ENCODE data around the gene MIEN1.
"Not testable (repeated sequence)": the region's sequence is repeated elsewhere in the genome, so short reads cannot be mapped to it uniquely, and the experiment has no call there.

Gene MIEN1

DNA sequence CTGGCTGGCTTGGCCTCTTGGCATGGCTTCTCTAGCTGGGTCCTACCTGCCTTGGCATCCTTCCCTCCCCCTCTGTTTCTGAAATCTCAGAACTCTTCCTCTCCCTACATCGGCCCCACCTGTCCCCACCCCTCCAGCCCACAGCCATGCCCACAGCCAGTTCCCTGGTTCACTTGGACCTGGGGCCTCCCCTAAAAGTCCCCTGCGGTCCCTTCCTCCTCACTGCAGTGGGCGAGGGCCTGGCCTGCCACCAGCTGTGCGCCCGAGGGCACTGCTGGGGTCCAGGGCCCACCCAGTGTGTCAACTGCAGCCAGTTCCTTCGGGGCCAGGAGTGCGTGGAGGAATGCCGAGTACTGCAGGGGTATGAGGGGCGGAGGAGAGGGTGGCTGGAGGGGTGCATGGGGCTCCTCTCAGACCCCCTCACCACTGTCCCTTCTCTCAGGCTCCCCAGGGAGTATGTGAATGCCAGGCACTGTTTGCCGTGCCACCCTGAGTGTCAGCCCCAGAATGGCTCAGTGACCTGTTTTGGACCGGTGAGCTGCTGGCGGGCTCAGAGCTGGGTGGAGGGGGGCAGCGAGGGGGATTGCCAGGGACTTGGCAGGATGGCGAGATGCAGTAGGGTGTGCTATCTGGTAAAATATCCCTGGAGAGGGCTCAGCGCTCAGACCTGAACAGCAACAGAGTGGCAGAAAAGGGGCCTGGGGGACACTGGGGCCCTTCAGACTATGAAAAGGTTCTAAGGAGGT lies 14.1 kb downstream of the MIEN1 start:
- DNase-seq (ENCODE audit: low spot score), result no peak

DNA sequence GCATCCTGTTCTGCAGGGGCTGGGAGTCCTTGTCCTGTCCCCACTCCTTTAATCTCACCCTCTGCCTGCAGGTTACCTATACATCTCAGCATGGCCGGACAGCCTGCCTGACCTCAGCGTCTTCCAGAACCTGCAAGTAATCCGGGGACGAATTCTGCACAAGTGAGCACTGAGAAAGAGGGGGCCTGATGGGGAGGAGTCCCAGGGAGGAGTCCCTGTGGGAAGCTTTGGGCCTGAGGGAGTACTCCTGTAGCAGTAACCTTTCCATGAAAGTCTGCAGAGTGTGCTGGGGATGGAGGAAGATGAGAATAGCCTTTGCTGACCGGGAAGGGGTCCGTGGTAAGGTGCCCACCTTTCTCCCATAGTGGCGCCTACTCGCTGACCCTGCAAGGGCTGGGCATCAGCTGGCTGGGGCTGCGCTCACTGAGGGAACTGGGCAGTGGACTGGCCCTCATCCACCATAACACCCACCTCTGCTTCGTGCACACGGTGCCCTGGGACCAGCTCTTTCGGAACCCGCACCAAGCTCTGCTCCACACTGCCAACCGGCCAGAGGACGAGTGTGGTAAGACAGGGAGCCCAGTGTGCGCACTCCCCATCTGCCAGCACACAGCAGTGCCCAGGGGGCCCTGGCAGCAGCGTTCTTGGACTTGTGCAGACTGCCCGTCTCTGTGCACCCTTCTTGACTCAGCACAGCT lies 14.8 kb downstream of the MIEN1 start:
- DNase-seq (ENCODE audit: low spot score), result no peak

DNA sequence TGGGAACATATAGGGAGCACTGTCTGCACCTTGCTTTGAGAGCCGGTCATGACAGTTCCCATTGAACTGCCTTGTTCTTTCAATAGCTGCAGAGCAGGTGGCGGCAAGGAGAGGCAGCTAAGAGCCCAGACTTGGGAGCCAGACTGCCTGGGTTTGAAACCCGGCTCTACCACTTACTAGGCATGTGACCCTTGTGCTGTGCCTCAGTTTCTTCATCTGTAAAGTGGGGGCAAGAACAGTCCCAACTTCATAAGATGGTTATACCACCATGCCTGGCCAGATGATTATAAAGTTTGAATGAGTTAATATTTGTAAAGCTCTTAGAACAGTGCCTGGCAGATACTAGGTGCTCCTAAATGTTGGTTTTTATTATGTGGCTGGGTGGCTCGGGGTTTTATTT lies 16.1 kb downstream of the MIEN1 start:
- DNase-seq (ENCODE audit: low spot score), result no peak

DNA sequence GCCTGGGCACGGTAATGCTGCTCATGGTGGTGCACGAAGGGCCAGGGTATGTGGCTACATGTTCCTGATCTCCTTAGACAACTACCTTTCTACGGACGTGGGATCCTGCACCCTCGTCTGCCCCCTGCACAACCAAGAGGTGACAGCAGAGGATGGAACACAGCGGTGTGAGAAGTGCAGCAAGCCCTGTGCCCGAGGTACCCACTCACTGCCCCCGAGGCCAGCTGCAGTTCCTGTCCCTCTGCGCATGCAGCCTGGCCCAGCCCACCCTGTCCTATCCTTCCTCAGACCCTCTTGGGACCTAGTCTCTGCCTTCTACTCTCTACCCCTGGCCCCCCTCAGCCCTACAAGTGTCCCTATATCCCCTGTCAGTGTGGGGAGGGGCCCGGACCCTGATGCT lies 18.5 kb downstream of the MIEN1 start:
- DNase-seq (ENCODE audit: low spot score), result no peak

DNA sequence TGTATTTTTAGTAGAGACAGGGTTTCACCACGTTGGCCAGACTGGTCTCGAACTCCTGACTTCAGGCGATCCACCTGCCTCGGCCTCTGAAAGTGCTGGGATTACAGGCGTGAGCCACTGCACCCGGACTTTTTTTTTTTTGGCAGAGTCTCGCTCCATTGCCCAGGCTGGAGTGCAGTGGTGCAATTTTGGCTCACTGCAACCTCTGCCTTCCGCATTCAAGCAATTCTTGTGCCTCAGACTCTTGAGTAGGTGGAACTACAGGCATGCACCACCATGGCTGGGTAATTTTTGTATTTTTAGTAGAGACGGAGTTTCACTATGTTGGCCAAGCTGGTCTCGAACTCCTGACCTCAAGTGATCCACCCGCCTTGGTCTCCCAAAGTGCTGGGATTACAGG lies 19.3 kb downstream of the MIEN1 start:
- DNase-seq (ENCODE audit: low spot score), result not testable (repeated sequence)

DNA sequence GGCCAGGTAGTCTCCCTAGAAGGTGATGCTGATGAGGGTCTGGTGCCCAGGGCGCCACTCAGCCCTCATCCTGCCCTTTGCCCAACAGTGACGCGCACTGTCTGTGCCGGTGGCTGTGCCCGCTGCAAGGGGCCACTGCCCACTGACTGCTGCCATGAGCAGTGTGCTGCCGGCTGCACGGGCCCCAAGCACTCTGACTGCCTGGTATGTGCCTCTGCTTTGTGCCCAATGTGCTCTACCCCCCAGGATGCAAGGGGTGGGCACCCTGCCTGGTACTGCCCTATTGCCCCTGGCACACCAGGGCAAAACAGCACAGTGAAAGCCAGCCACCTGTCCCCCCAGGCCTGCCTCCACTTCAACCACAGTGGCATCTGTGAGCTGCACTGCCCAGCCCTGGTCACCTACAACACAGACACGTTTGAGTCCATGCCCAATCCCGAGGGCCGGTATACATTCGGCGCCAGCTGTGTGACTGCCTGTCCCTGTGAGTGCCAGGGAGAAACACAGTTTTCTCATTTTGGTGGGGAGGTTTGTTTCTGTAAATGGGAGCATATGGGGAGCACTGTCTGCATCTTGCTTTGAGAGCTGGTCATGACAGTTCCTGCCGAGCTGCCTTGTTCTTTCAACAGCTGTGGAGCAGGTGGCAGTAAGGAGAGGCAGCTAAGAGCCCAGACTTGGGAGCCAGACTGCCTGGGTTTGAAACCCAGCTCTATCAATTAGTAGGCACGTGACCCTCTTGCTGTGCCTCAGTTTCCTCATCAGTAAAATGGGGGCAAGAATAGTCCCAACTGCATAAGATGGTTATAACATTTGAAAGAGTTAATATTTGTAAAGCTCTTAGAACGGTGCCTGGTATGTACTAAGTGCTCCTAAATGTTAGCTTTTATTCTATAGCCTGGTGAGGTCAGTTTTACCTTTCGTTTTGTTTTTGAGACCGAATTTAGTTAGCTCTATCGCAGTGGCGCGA lies 20.1 kb downstream of the MIEN1 start:
- no peak for DNase-seq (ENCODE audit: low spot score)

DNA sequence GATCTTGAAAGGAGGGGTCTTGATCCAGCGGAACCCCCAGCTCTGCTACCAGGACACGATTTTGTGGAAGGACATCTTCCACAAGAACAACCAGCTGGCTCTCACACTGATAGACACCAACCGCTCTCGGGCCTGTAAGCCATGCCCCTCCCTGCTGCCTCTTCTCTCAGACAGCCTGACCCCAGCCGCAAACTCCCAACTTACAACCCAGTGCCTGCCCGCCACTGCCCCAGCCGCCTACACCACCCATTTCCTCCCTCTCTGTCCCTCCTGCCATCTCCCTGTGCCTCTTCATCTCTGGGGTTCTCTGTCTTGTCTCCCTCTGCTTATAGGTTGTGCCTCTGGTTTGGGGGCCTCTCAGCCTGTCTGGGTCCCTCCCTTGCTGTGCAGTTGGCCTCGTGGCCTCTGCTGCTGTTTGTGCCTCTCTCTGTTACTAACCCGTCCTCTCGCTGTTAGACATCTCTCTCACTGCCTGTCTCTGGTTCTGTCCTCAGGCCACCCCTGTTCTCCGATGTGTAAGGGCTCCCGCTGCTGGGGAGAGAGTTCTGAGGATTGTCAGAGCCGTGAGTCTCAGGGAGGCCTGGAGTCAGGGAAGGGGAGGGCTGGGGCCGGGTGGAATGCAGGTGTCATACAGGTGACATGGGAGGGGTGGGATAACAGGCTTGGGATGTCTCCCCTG lies 20.9 kb downstream of the MIEN1 start:
- DNase-seq (ENCODE audit: low spot score), result no peak

DNA sequence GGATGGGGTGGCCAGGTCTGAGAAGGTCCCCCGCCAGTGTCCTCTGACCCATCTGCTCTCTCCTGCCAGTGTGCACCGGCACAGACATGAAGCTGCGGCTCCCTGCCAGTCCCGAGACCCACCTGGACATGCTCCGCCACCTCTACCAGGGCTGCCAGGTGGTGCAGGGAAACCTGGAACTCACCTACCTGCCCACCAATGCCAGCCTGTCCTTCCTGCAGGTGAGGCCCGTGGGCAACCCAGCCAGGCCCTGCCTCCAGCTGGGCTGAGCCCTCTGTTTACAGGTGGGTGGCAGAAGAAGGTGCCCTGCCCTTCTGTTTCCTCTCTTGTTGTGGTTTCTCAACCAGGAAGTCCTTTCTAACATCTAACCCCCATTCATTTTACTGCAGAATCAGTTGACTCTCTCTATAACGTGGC lies 23.4 kb downstream of the MIEN1 start:
- DNase-seq (ENCODE audit: low spot score), result no peak

DNA sequence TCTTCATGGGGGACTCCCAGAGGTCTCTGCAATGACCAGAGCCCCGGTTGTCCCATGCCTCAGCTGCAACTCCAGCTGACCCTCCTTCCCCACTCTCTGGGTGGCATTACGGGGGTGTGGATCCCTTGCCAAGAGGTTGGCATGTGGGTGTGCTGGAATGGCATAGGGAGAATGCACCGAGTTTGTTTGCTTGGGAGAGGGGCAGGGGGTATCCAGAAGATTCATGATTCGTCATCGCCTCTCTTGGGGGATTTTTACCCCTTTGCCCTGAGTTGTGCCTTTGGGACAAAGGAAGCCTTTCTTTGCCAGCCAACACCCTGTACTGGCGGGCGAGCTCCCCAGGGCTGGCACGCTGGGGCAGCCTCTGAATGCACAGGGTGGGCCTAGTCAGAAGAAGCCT lies 23.9 kb downstream of the MIEN1 start:
- no peak for DNase-seq (ENCODE audit: low spot score)

DNA sequence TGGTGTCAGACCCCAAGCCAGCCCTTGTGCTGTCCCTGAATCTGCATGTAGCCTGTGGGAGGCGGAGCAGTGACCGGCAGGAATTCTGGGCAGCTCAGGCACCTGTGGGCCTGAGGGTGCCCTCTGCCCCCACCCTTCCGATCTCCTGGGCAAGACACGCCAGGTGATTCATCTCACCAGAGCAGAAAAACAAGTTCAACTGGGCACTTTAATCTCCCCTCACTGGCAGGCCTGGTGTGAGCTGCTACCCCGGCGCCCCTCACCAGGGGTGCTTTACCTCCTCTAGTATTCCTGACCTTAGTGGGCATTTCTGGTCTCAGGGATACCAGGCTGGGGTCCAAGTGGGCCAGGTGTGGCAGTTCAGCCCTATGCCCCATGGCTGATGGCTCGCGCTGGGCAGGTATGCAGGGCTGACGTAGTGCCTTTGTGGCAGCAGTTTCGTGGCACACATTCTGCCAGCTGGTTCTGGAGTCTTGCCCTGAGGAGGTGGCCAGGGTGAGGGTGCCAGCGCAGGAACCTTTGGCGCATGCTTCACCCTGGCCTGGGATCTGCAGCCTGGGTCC lies 24.5 kb downstream of the MIEN1 start:
- DNase-seq (ENCODE audit: low spot score), result no peak

DNA sequence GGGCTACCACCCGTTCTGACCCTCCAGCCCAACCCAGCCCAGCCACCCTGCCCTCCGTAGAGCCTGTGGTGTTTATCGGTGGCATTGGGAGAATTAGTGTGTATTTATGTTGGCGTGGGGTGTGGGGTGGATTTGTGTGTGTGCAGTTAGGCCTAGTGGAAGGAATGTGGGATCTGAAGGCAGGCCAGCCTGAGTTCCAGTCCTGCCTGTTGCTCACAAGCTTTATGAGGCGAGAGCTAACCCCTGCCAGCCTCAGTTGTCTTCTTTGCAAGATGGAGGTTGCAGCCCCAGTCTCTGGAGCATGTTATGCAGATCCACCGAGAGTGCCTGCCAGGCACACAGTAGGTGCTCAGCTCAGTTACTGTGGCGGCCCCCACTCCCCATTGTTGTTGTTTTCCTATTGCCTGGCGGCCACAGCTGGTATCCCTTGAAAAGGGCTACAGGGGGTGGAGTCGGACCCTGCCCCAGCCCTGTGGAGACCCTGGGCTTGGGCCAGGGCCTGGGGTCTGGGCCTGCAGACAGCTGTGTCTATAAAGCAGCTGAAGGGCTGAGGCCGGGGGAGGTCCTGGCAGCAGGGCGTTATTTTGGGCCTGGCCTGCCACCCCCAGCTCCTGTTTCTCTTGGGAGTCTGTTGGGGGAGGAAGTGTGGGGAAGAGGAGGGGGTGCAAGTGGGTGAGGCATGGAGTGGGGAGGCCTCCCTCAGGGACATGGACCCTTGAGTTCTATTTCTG lies 25.3 kb downstream of the MIEN1 start:
- DNase-seq (ENCODE audit: low spot score), result no peak

DNA sequence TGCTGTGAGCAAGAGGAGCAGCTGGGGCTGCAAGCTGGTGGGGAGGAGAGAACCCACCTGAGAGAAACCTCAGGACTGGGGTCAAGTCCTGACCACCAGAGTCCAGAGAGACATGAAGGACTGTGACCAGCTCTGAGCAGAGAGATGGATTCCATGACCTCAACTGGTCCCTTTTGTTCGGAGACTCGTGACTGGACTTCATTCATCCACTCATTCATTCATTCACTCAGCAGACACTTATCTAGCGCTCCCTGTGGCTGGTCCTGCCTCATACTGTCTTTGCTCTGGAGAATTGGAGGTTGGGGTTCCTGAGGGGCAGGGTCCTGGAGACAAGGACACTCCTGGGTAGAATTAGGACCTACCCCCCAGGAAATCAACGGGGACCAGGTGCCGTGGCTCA lies 26.4 kb downstream of the MIEN1 start:
- DNase-seq (ENCODE audit: low spot score), result no peak

DNA sequence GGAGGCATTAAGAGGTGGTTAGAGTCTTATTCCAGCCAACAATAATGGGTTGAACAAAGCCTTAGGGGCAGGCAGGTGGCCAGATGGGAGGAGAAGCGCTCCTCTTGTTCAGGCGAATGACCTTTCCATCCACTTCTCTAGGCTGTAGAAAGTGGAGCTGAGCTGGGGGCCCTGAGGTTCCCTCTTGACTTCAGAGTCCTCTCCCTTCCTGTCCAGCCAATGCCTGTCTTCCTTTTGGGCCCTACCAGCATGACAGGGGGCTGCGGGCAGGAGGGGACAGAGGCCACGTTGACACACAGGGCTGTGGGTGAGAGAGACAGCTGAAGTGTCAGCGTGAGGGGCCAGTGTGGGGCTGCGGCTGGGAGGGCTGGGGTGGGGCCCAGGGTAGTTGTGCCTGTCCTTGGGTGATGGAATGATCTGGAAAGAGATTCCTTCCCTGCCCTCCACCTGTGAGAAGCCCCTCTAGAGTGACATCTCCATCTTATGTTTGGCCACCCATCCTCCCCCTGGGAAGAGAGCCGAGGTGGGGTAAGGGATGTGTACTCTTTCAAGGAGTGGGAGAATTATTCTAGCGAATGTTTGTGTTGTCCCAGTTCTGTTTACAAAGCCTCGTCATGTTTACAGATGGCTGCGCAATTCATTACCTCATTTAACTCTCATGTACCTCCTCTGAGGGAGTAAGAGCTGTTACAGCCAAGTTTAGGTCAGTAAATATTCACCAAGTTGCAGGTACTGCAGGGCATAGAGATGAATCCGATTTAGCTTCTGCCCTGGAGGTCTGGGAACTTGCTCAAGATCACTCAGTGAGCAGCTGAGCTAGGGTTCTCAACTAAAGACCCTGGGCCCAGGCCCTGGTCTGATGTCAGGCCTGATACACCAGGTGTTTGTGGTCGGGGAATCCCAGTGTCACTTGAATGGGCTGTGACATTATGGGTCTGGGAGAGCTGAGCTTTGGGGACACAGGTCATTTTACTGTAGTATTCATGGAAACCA lies 27.1 kb downstream of the MIEN1 start:
- DNase-seq (ENCODE audit: low spot score), result no peak

DNA sequence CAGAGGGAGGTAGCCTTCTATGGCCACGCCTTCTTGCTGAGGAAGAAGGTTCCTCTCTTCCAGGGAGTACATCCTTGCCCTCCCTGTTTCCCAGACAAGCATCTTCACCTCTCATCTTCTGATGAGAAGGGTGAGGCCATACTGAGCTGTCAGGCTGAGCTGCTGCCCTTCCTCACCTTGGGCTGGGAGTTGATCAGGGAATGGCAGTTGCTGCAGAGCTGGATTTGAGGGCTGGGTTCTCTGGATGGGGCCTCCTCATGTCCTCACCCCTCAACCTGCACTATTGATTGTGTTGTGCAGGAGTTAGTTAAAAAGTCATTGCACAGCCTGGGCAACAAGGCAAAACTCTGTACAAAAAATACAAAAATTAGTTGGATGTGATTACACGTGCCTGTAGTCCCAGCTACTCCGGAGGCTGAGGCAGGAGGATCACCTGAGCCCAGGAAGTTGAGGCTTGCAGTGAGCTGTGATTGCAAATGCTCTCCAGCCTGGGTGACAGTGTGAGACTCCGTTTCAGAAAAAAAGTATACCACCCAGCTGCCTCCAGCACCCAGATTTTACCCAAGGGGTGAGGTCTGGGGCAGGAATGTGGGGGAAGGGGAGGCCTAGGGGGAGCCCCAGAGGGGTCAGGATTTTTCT lies 28.4 kb downstream of the MIEN1 start:
- DNase-seq (ENCODE audit: low spot score), result no peak

DNA sequence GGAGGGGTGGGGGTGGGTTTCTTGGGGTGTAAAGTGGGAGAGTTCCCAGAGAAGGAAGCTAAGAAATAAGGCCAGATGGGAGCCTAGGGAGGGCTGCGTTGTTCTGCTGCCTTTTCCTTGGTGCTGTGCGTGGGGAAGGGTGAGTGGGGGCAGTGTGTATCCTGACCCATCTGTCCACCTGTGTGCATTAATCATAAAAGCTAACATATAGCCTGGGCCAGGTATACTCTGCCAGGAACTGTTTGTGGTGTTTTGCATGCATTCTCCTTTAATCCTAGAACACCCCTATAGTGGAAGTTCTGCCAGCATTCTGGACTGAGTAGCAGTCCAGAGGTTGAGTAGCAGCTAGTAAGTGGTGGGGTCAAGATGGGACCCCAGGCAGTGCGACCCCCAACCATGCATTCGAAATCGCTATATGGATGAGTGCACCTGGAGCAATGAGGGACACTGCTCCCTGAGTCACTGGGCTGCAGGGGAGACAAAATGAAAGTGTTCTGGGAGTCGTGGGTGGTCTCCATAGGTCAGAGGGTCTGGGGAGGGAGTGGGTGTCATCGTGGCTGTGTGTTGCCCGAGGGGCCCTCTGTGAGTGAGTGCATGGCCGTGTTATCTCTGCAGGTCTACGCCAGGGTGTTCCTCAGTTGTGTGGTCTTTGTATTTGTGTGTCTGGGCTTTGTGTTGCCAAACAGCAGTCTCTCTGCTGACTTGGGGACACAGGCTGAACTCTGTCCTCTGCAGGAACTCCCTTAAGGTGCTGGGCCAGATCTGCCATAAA lies 29.1 kb downstream of the MIEN1 start:
- no peak for DNase-seq (ENCODE audit: low spot score)

DNA sequence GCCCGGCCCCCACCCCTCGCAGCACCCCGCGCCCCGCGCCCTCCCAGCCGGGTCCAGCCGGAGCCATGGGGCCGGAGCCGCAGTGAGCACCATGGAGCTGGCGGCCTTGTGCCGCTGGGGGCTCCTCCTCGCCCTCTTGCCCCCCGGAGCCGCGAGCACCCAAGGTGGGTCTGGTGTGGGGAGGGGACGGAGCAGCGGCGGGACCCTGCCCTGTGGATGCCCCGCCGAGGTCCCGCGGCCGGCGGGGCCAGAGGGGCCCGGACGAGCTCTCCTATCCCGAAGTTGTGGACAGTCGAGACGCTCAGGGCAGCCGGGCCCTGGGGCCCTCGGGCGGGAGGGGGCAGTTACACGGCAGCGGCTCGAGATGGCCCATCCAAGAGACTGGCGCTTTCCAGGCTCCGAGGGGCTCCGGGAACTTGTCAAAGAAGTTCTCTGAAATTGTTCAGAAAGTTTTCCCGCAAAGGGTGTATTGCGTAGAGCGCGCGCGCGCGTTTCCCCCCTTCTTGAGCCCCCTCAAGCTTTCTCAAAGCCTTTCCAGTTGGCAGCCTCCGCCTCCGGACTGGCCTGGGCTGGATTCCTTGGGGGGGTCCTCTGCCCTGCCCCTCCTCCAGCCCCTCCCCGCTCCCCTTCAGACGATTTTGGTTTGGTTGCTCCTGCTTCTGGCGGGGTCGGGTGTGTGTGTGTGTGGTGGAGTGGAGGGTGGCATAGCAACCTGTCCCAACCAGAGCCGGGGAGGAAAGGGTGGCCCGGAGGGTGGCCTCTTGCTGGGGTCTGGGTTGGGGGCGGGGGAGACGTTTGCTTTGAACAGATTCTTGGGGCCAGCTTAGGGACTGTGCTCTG lies 30.0 kb downstream of the MIEN1 start:
- no peak for DNase-seq (ENCODE audit: low spot score)

DNA sequence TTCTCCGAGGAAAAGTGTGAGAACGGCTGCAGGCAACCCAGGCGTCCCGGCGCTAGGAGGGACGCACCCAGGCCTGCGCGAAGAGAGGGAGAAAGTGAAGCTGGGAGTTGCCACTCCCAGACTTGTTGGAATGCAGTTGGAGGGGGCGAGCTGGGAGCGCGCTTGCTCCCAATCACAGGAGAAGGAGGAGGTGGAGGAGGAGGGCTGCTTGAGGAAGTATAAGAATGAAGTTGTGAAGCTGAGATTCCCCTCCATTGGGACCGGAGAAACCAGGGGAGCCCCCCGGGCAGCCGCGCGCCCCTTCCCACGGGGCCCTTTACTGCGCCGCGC lies 30.5 kb downstream of the MIEN1 start, which contains the start of gene ERBB2:
TSS of gene ERBB2 (plus strand) at position 247 of the 330 bp plus-strand sequence. CDS start 175 bp downstream, outside the sequence.
- DNase-seq (ENCODE audit: low spot score), result no peak
